ENCODE results near the gene TRAPPC2. TPM values are rescaled to one million over a fixed set of nuclear protein-coding genes. Genes with fewer than 3 reads are reported as not detected.

Gene TRAPPC2
- polyA plus RNA-seq, 1 of the 3 experiments (the other 2 are of a cell fraction): 10.4 TPM

DNA sequence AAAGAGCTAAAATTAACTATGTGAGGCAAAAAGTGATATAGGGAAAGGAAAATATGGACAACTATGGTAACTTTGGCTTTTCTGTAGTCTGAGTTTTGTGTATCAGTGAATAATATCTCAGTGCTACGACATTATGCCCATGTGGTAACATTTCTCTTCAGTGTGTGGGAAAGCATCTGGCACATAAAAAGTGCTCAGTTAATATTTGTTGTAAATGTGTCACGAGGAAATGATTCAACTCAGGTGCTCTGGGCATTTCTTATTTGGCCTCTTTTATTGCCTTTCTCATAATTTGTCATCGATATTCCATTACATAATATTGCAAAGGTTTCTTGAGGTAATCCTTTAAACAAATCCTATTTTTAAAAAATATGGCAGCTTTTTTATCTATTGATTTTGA is 17.7 kb upstream of the TRAPPC2 start:
- H3K36me3 ChIP-seq (replicated peaks in 1 of 2; ENCODE audit: control insufficient read depth in 1 of 2, insufficient read depth in 2 of 2, low read length in 1 of 2): peaks cover 60 to 67% of the 10 kb centered on the region in 2 experiments
- H3K9ac ChIP-seq: no peak overlapping the region
- H3K4me1 ChIP-seq (ENCODE audit: control insufficient read depth in 1 of 2, insufficient read depth in 2 of 2, low read depth in 1 of 2, low read length in 1 of 2): no peaks in the 10 kb centered on the region
- WGBS (ENCODE audit: low lambda C conversion rate): 84% methylated on average over 3 of the region's 3 CpGs
- H3K27me3 ChIP-seq (ENCODE audit: insufficient read depth): no peaks in the 10 kb centered on the region
- no peak overlapping the region for H3K4me3 ChIP-seq (ENCODE audit: low read depth in 2 of 2, low read length in 1 of 2)
- no peak overlapping the region for H3K27ac ChIP-seq (ENCODE audit: low read depth in 2 of 2, low read length in 1 of 2)
- H3K9me2 ChIP-seq: no peaks in the 10 kb centered on the region
- H3F3A ChIP-seq (replicated peaks; ENCODE audit: insufficient read depth): peaks cover 2% of the 10 kb centered on the region
- ChIA-PET CTCF (interaction anchor here (1.0 kb wide), 1 partner anchor 11 kb away, joined by 3 read pairs; no protein-coding TSS in a partner anchor), POLR2A (interaction anchor here (1.1 kb wide), 1 partner anchor 278 kb away, joined by 3 read pairs; the partner anchor contains the start of gene GEMIN8)
- no peak for TF ChIP-seq RAD21 (IDR thresholded peaks at IDR 0.05; ENCODE audit: low read length)
- no peak for TF ChIP-seq RXRA (IDR thresholded peaks at IDR 0.05; ENCODE audit: borderline replicate concordance, low read depth)
- no peak for TF ChIP-seq SIN3A (IDR thresholded peaks at IDR 0.05; ENCODE audit: borderline replicate concordance, low read depth, low read length)
- TF ChIP-seq RCOR1 (IDR thresholded peaks at IDR 0.05; ENCODE audit: low read length): no peak
- TF ChIP-seq, protein P1, sequence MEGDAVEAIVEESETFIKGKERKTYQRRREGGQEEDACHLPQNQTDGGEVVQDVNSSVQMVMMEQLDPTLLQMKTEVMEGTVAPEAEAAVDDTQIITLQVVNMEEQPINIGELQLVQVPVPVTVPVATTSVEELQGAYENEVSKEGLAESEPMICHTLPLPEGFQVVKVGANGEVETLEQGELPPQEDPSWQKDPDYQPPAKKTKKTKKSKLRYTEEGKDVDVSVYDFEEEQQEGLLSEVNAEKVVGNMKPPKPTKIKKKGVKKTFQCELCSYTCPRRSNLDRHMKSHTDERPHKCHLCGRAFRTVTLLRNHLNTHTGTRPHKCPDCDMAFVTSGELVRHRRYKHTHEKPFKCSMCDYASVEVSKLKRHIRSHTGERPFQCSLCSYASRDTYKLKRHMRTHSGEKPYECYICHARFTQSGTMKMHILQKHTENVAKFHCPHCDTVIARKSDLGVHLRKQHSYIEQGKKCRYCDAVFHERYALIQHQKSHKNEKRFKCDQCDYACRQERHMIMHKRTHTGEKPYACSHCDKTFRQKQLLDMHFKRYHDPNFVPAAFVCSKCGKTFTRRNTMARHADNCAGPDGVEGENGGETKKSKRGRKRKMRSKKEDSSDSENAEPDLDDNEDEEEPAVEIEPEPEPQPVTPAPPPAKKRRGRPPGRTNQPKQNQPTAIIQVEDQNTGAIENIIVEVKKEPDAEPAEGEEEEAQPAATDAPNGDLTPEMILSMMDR (IDR thresholded peaks at IDR 0.05): no peak
- no peak for TF ChIP-seq EZH2phosphoT487 (IDR thresholded peaks at IDR 0.05; ENCODE audit: borderline replicate concordance, low read depth)
- TF ChIP-seq, protein P2, sequence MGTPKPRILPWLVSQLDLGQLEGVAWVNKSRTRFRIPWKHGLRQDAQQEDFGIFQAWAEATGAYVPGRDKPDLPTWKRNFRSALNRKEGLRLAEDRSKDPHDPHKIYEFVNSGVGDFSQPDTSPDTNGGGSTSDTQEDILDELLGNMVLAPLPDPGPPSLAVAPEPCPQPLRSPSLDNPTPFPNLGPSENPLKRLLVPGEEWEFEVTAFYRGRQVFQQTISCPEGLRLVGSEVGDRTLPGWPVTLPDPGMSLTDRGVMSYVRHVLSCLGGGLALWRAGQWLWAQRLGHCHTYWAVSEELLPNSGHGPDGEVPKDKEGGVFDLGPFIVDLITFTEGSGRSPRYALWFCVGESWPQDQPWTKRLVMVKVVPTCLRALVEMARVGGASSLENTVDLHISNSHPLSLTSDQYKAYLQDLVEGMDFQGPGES (IDR thresholded peaks at IDR 0.05; ENCODE audit: low read depth, low read length): no peak
- TF ChIP-seq NRF1 (IDR thresholded peaks at IDR 0.05; ENCODE audit: low read depth, low read length): no peak
- TF ChIP-seq, protein P3, sequence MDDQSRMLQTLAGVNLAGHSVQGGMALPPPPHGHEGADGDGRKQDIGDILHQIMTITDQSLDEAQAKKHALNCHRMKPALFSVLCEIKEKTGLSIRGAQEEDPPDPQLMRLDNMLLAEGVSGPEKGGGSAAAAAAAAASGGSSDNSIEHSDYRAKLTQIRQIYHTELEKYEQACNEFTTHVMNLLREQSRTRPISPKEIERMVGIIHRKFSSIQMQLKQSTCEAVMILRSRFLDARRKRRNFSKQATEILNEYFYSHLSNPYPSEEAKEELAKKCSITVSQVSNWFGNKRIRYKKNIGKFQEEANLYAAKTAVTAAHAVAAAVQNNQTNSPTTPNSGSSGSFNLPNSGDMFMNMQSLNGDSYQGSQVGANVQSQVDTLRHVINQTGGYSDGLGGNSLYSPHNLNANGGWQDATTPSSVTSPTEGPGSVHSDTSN (IDR thresholded peaks at IDR 0.05): no peak
- TF ChIP-seq, protein P4, sequence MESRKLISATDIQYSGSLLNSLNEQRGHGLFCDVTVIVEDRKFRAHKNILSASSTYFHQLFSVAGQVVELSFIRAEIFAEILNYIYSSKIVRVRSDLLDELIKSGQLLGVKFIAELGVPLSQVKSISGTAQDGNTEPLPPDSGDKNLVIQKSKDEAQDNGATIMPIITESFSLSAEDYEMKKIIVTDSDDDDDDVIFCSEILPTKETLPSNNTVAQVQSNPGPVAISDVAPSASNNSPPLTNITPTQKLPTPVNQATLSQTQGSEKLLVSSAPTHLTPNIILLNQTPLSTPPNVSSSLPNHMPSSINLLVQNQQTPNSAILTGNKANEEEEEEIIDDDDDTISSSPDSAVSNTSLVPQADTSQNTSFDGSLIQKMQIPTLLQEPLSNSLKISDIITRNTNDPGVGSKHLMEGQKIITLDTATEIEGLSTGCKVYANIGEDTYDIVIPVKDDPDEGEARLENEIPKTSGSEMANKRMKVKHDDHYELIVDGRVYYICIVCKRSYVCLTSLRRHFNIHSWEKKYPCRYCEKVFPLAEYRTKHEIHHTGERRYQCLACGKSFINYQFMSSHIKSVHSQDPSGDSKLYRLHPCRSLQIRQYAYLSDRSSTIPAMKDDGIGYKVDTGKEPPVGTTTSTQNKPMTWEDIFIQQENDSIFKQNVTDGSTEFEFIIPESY (IDR thresholded peaks at IDR 0.05; ENCODE audit: borderline replicate concordance, low read depth): no peak
- TF ChIP-seq CHD2 (IDR thresholded peaks at IDR 0.05; ENCODE audit: low read length, partially characterized antibody): no peak
- TF ChIP-seq RFX5 (IDR thresholded peaks at IDR 0.05; ENCODE audit: low read length): no peak
- TF ChIP-seq GATA2 (CRISPR knock-in tag; IDR thresholded peaks at IDR 0.05): no peak
- no peak for TF ChIP-seq TCF12 (IDR thresholded peaks at IDR 0.05)
- no peak for TF ChIP-seq TAF1 (IDR thresholded peaks at IDR 0.05; ENCODE audit: borderline replicate concordance, low read depth, low read length)
- TF ChIP-seq NFIC (IDR thresholded peaks at IDR 0.05; ENCODE audit: borderline replicate concordance): no peak
- no peak for TF ChIP-seq POLR2AphosphoS5 (IDR thresholded peaks at IDR 0.05; ENCODE audit: low read depth, low read length)
- no peak for TF ChIP-seq ELF1 (IDR thresholded peaks at IDR 0.05)
- no peaks in the 10 kb centered on the region for H4K20me1 ChIP-seq (ENCODE audit: insufficient read depth)
- no peak overlapping the region for H2AFZ ChIP-seq (ENCODE audit: low read depth)
- H3K79me2 ChIP-seq (ENCODE audit: insufficient read depth): no peaks in the 10 kb centered on the region
- DNase-seq: no peak
- H3K4me2 ChIP-seq: no peak overlapping the region
- no peaks in the 10 kb centered on the region for H3K9me3 ChIP-seq
